SK-N-SH (cell line): ENCODE measurements around the gene PAPSS2. TPM values are rescaled to one million over a fixed set of nuclear protein-coding genes. Genes with fewer than 3 reads are reported as not detected.

ENCODE experiments used
- CTCF ChIA-PET: fragments of 300-600, 350-600 bp; formaldehyde crosslinking; extraction: SDS; loops from one replicate; lab custom pipeline; 2021; lab: Yijun Ruan, JAX
- POLR2A ChIA-PET: fragments of 350-600 bp; sonication (Branson Sonifier 250); formaldehyde crosslinking; extraction: SDS; loops from one replicate; lab custom pipeline; 2020; ENCODE audit warnings: antibody characterized with exemption, inconsistent platforms; lab: Yijun Ruan, JAX
- DNase-seq: peaks from one replicate; pipeline ENCODE4 v3.0.0; 2012
- H2AFZ ChIP-seq: fragments of 200-600 bp; sonication (generic); 2 replicates; pipeline ENCODE4 v1.8.1; 2016; ENCODE audit warnings: antibody characterized with exemption, mild to moderate bottlenecking, low read depth
- H3F3A ChIP-seq: fragments of 200-600 bp; sonication (generic); replicated peaks from 2 replicates; pipeline ENCODE3; 2016; ENCODE audit warnings: antibody characterized with exemption, mild to moderate bottlenecking; ENCODE audit not compliant: insufficient read depth
- H3K27ac ChIP-seq, 2 experiments: fragments of 200-500 bp in 1 of 2; fragments of 200-600 bp in 1 of 2; sonication (Bioruptor generic) in 1 of 2; sonication (generic), shearing (Covaris generic) in 1 of 2; 2 replicates each; pipeline versions ENCODE4 v1.5.1 to v1.6.1; 2014 to 2016; ENCODE audit warnings: low read depth in 2 of 2, inconsistent platforms in 1 of 2, low read length in 1 of 2, mild to moderate bottlenecking in 1 of 2, mixed read lengths in 1 of 2
- H3K27me3 ChIP-seq: fragments of 200-600 bp; sonication (generic), shearing (Covaris generic); 2 replicates; pipeline ENCODE4 v1.6.1; 2016; ENCODE audit warnings: mixed run types; ENCODE audit not compliant: insufficient read depth
- H3K36me3 ChIP-seq, 2 experiments: fragments of 200-500 bp in 1 of 2; fragments of 200-600 bp in 1 of 2; sonication (Bioruptor generic) in 1 of 2; sonication (generic) in 1 of 2; replicated peaks in 1 of 2; 2 replicates each; pipeline versions ENCODE3 to v1.5.1; 2014 to 2016; ENCODE audit warnings: low read length in 1 of 2, mild to moderate bottlenecking in 1 of 2; ENCODE audit not compliant: insufficient read depth in 2 of 2, control insufficient read depth in 1 of 2
- H3K4me1 ChIP-seq, 2 experiments: fragments of 200-500 bp in 1 of 2; fragments of 200-600 bp in 1 of 2; sonication (Bioruptor generic) in 1 of 2; sonication (generic), shearing (Covaris generic) in 1 of 2; 2 replicates each; pipeline versions ENCODE4 v1.5.1 to v1.6.1; 2014 to 2016; ENCODE audit warnings: low read depth in 1 of 2, low read length in 1 of 2, mixed run types in 1 of 2; ENCODE audit not compliant: insufficient read depth in 2 of 2, control insufficient read depth in 1 of 2
- H3K4me2 ChIP-seq: fragments of 200-600 bp; sonication (generic), shearing (Covaris generic); 2 replicates; pipeline ENCODE4 v1.6.1; 2017; ENCODE audit warnings: mixed run types
- H3K4me3 ChIP-seq, 2 experiments: fragments of 200-500 bp in 1 of 2; fragments of 200-600 bp in 1 of 2; sonication (Bioruptor generic) in 1 of 2; sonication (generic), shearing (Covaris generic) in 1 of 2; 2 replicates each; pipeline versions ENCODE4 v1.5.1 to v1.8.1; 2014 to 2016; ENCODE audit warnings: low read depth in 2 of 2, inconsistent platforms in 1 of 2, low read length in 1 of 2, mild to moderate bottlenecking in 1 of 2, mixed read lengths in 1 of 2, moderate library complexity in 1 of 2
- H3K79me2 ChIP-seq: fragments of 200-600 bp; sonication (generic); 2 replicates; pipeline ENCODE4 v1.8.1; 2017; ENCODE audit warnings: mild to moderate bottlenecking; ENCODE audit not compliant: insufficient read depth
- H3K9ac ChIP-seq: fragments of 200-600 bp; sonication (generic); 2 replicates; pipeline ENCODE4 v1.6.1; 2017; ENCODE audit warnings: mixed run types
- H3K9me2 ChIP-seq: fragments of 200-600 bp; sonication (generic); 2 replicates; pipeline ENCODE4 v1.6.1; 2017; ENCODE audit warnings: mixed run types
- H3K9me3 ChIP-seq: fragments of 200-600 bp; sonication (generic); 2 replicates; pipeline ENCODE4 v1.6.1; 2017; ENCODE audit warnings: mixed run types, mild to moderate bottlenecking, moderate library complexity
- H4K20me1 ChIP-seq: fragments of 200-600 bp; sonication (generic); 2 replicates; pipeline ENCODE4 v1.6.1; 2017; ENCODE audit warnings: mild to moderate bottlenecking, mixed run types; ENCODE audit not compliant: insufficient read depth
- ELF1 ChIP-seq: IDR thresholded peaks from 2 replicates; pipeline ENCODE4 v1.4.0; 2012
- EP300 ChIP-seq, 2 experiments: IDR thresholded peaks; 2 replicates each; pipeline versions ENCODE4 v1.4.0 to v1.6.1; 2012; ENCODE audit warnings: borderline replicate concordance in 1 of 2, low read depth in 1 of 2, low read length in 1 of 2
- EZH2phosphoT487 ChIP-seq: fragments of 200-600 bp; sonication (generic); IDR thresholded peaks from 2 replicates; pipeline ENCODE4 v1.6.1; 2017; ENCODE audit warnings: low read depth, mixed run types, mild to moderate bottlenecking, antibody characterized with exemption, moderate library complexity, borderline replicate concordance
- FOXM1 ChIP-seq: IDR thresholded peaks from 2 replicates; pipeline ENCODE4 v1.4.0; 2012; ENCODE audit warnings: low read depth, mild to moderate bottlenecking
- GABPA ChIP-seq: IDR thresholded peaks from 2 replicates; pipeline ENCODE4 v1.4.0; 2012; ENCODE audit warnings: low read depth, mild to moderate bottlenecking
- MEF2A ChIP-seq: IDR thresholded peaks from 2 replicates; pipeline ENCODE4 v1.4.0; 2012; ENCODE audit warnings: low read depth, borderline replicate concordance
- RAD21 ChIP-seq: IDR thresholded peaks from 2 replicates; pipeline ENCODE4 v1.6.1; 2012; ENCODE audit warnings: mild to moderate bottlenecking, low read length
- RCOR1 ChIP-seq: fragments of 150-350 bp; IDR thresholded peaks from 2 replicates; pipeline ENCODE4 v1.6.1; 2017; ENCODE audit warnings: antibody characterized with exemption, low read length
- RFX5 ChIP-seq: IDR thresholded peaks from 2 replicates; pipeline ENCODE4 v1.6.1; 2012; ENCODE audit warnings: mild to moderate bottlenecking, improper control_type of control experiment, low read length
- RXRA ChIP-seq: IDR thresholded peaks from 2 replicates; pipeline ENCODE4 v1.4.0; 2012; ENCODE audit warnings: low read depth, mild to moderate bottlenecking, borderline replicate concordance
- SIN3A ChIP-seq: IDR thresholded peaks from 2 replicates; pipeline ENCODE4 v1.6.1; 2012; ENCODE audit warnings: low read depth, mild to moderate bottlenecking, low read length, moderate library complexity, borderline replicate concordance
- SMC3 ChIP-seq: IDR thresholded peaks from 2 replicates; pipeline ENCODE4 v1.6.1; 2012; ENCODE audit warnings: low read depth, low read length, improper control_type of control experiment
- TEAD4 ChIP-seq: IDR thresholded peaks from 2 replicates; pipeline ENCODE4 v1.4.0; 2012; ENCODE audit warnings: mild to moderate bottlenecking, borderline replicate concordance; ENCODE audit not compliant: insufficient read depth
- WGBS: methylation state at CpG from one replicate; pipeline ENCODE4 v1.1.6; 2017; ENCODE audit warnings: low lambda C conversion rate; 5-methylcytosine and 5-hydroxymethylcytosine counted together
- polyA plus RNA-seq, 3 experiments: library from polyadenylated mRNA; depleted of rRNA; stranded (reverse); fragments of >200 nt; gene quantifications; 2 replicates each; pipeline ENCODE4 v1.2.3, GENCODE V29; 2012
- TF ChIP-seq, protein P1 (sequence below): IDR thresholded peaks from 2 replicates; pipeline ENCODE4 v1.6.1; 2012; ENCODE audit warnings: mild to moderate bottlenecking, low read depth, low read length, moderate library complexity
- TF ChIP-seq, protein P2 (sequence below): fragments of 150-350 bp; IDR thresholded peaks from 2 replicates; pipeline ENCODE4 v1.6.1; 2017; ENCODE audit warnings: antibody characterized with exemption, low read length, low read depth, borderline replicate concordance
- TF ChIP-seq, protein P3 (sequence below): fragments of 150-350 bp; IDR thresholded peaks from 2 replicates; pipeline ENCODE4 v1.6.1; 2016; ENCODE audit warnings: mild to moderate bottlenecking, low read depth, low read length
- TF ChIP-seq, protein P4 (sequence below): IDR thresholded peaks from 2 replicates; pipeline ENCODE4 v1.4.0; 2012; ENCODE audit warnings: low read depth, borderline replicate concordance
- TF ChIP-seq, protein P5 (sequence below): fragments of 200-600 bp; sonication (generic); IDR thresholded peaks from 2 replicates; pipeline ENCODE4 v1.6.1; 2017; ENCODE audit warnings: antibody characterized with exemption, mild to moderate bottlenecking, moderate library complexity

The PAPSS2 gene
- polyA plus RNA-seq, 1 of the 3 experiments (the other 2 are of a cell fraction): 50.0 TPM

DNA sequence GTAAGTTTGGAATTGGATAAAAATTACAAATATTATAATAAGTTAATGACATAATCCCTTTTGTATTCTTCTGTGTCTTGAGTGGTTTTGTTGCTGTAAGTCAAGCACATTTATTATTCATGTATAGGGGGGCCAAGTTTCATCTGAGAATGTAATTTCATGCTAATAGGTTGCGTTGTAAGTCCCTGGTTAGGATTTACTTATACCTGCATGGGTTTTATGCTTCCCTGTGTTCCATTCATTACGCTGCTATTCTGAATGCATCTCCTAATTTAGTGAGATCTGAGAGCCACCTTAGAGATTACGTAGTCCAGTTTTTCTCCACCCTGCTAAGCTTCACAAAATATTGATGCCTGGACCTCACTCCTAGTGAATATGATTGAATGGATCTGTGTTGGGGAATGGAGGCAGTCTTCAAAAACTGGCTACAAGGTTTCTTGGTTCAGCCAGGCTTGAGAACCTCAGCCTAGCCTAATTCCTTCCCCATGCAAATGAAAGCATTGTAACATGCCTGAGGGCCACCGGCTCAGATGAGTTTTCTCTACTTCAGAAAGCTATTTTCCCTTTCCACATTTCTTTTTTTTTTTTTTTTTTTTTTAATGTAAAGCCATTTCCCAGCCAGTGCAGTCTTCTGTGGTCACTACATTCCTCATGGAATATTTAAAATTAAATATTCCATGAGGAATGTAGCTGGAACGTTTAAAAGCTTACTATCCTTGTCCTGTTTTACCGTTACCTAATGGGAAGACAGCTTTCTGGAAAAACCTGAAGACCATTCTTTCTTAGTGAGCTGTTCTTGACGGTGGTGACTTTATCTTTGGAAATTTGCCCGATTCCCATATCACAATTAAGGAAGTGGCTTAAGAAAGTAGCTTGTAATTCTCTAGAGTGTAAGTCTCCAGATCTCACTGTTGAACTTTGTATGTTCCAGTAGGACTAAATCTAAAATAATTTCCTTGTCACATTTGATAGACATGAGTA lies 16.0 kb downstream of the PAPSS2 start (continued):
- TF ChIP-seq RXRA (no peak), RAD21 (no peak)

DNA sequence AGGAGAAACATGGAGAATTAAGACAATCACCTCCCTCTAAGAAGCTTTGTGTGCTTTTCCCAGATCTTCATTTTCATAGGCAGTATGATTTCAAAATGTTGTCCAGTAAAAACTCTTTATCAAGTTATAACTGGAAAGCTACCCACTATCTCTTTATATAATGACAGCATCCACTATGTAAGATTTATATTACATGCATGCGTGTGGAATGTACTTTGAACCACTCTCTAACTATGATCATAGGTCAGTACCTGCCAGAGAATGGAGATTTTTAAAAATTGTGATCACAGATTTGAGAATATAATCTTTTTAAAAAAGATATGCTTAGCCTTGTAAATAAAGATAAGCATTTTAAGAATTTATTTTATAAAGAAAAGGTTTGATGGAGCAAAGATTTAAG lies 17.9 kb downstream of the PAPSS2 start:
- Histone ChIP-seq H3K27ac (peak overlapping the region in 1 of 2 experiments; percentile 96; a peak in 2 of 4 replicates), H3K79me2 (peaks cover 85% of the 10 kb centered on the region), H3K9ac (no peak overlapping the region), H3F3A (peaks cover 25% of the 10 kb centered on the region), H3K4me2 (no peak overlapping the region), H3K9me2 (no peaks in the 10 kb centered on the region), H3K36me3 (peaks cover 0 to 7% of the 10 kb centered on the region in 2 experiments), H4K20me1 (no peaks in the 10 kb centered on the region), H2AFZ (no peak overlapping the region), H3K27me3 (no peaks in the 10 kb centered on the region), H3K4me1 (peaks cover 0 to 17% of the 10 kb centered on the region in 2 experiments; a peak in 2 of 4 replicates), H3K9me3 (no peaks in the 10 kb centered on the region), H3K4me3 (no peak overlapping the region)
- POLR2A ChIA-PET: no interaction called here
- TF ChIP-seq, protein P1, sequence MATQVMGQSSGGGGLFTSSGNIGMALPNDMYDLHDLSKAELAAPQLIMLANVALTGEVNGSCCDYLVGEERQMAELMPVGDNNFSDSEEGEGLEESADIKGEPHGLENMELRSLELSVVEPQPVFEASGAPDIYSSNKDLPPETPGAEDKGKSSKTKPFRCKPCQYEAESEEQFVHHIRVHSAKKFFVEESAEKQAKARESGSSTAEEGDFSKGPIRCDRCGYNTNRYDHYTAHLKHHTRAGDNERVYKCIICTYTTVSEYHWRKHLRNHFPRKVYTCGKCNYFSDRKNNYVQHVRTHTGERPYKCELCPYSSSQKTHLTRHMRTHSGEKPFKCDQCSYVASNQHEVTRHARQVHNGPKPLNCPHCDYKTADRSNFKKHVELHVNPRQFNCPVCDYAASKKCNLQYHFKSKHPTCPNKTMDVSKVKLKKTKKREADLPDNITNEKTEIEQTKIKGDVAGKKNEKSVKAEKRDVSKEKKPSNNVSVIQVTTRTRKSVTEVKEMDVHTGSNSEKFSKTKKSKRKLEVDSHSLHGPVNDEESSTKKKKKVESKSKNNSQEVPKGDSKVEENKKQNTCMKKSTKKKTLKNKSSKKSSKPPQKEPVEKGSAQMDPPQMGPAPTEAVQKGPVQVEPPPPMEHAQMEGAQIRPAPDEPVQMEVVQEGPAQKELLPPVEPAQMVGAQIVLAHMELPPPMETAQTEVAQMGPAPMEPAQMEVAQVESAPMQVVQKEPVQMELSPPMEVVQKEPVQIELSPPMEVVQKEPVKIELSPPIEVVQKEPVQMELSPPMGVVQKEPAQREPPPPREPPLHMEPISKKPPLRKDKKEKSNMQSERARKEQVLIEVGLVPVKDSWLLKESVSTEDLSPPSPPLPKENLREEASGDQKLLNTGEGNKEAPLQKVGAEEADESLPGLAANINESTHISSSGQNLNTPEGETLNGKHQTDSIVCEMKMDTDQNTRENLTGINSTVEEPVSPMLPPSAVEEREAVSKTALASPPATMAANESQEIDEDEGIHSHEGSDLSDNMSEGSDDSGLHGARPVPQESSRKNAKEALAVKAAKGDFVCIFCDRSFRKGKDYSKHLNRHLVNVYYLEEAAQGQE: no peak
- TF ChIP-seq, protein P2, sequence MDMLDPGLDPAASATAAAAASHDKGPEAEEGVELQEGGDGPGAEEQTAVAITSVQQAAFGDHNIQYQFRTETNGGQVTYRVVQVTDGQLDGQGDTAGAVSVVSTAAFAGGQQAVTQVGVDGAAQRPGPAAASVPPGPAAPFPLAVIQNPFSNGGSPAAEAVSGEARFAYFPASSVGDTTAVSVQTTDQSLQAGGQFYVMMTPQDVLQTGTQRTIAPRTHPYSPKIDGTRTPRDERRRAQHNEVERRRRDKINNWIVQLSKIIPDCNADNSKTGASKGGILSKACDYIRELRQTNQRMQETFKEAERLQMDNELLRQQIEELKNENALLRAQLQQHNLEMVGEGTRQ: no peak
- no peak for TF ChIP-seq GABPA
- TF ChIP-seq, protein P3, sequence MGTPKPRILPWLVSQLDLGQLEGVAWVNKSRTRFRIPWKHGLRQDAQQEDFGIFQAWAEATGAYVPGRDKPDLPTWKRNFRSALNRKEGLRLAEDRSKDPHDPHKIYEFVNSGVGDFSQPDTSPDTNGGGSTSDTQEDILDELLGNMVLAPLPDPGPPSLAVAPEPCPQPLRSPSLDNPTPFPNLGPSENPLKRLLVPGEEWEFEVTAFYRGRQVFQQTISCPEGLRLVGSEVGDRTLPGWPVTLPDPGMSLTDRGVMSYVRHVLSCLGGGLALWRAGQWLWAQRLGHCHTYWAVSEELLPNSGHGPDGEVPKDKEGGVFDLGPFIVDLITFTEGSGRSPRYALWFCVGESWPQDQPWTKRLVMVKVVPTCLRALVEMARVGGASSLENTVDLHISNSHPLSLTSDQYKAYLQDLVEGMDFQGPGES: no peak
- TF ChIP-seq, protein P4, sequence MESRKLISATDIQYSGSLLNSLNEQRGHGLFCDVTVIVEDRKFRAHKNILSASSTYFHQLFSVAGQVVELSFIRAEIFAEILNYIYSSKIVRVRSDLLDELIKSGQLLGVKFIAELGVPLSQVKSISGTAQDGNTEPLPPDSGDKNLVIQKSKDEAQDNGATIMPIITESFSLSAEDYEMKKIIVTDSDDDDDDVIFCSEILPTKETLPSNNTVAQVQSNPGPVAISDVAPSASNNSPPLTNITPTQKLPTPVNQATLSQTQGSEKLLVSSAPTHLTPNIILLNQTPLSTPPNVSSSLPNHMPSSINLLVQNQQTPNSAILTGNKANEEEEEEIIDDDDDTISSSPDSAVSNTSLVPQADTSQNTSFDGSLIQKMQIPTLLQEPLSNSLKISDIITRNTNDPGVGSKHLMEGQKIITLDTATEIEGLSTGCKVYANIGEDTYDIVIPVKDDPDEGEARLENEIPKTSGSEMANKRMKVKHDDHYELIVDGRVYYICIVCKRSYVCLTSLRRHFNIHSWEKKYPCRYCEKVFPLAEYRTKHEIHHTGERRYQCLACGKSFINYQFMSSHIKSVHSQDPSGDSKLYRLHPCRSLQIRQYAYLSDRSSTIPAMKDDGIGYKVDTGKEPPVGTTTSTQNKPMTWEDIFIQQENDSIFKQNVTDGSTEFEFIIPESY: no peak
- no peak for TF ChIP-seq ELF1
- TF ChIP-seq, protein P5, sequence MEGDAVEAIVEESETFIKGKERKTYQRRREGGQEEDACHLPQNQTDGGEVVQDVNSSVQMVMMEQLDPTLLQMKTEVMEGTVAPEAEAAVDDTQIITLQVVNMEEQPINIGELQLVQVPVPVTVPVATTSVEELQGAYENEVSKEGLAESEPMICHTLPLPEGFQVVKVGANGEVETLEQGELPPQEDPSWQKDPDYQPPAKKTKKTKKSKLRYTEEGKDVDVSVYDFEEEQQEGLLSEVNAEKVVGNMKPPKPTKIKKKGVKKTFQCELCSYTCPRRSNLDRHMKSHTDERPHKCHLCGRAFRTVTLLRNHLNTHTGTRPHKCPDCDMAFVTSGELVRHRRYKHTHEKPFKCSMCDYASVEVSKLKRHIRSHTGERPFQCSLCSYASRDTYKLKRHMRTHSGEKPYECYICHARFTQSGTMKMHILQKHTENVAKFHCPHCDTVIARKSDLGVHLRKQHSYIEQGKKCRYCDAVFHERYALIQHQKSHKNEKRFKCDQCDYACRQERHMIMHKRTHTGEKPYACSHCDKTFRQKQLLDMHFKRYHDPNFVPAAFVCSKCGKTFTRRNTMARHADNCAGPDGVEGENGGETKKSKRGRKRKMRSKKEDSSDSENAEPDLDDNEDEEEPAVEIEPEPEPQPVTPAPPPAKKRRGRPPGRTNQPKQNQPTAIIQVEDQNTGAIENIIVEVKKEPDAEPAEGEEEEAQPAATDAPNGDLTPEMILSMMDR: no peak
- TF ChIP-seq RFX5: no peak
- no peak for TF ChIP-seq FOXM1
- no peak for TF ChIP-seq SMC3
- no peak for TF ChIP-seq SIN3A
- TF ChIP-seq EZH2phosphoT487: no peak
- no peak for TF ChIP-seq MEF2A
- no peak for TF ChIP-seq RCOR1
- no peak for TF ChIP-seq TEAD4
- no peak for TF ChIP-seq EP300 (IDR thresholded peaks at IDR 0.05; ENCODE audit: borderline replicate concordance in 1 of 2, low read depth in 1 of 2, low read length in 1 of 2)
- DNase-seq: no peak
- WGBS: 100% methylated on average over 1 of the region's 1 CpG
- CTCF ChIA-PET: interaction anchor here (1.0 kb wide), 1 partner anchor 18 kb away, joined by 3 read pairs; the partner anchor contains the start of gene PAPSS2
